ENCODE data around the gene CENPA.
"Not testable (repeated sequence)": the region's sequence is repeated elsewhere in the genome, so short reads cannot be mapped to it uniquely, and the experiment has no call there.

The CENPA gene

DNA sequence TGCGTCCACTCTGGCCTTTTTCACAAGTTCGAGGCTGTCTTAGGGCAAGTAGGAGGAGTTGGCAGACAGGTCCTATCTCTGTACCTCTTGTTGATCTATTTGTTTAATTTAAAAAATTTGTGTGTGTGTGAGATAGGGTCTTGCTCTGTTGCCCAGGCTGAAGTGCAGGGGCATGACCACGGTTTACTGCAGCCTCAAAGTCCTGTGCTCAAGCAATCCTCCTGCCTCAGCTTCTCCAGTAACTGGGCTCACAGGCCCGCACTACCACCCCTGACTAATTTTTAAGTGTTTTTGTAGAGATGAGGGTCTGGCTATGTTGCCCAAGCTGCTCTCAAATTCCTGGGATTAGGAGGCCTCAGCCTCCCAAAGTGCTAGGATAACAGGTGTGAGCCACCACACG lies 26.0 kb upstream of the CENPA start:
- ChIA-PET POLR2A (no interaction called here), CTCF (interaction anchor here (1.8 kb wide), 1 partner anchor 9 kb away, joined by 3 read pairs; no protein-coding TSS in a partner anchor)
- no peak for TF ChIP-seq CTCF (IDR thresholded peaks at IDR 0.05; ENCODE audit: control extremely low read depth, extremely low read depth, low read depth, missing control alignments)
- DNase-seq (ENCODE audit: extremely low spot score): no peak

GRCh38 chr2:26760991-26761390 lies 24.9 kb upstream of the CENPA start:
- CTCF ChIA-PET; DNase-seq (ENCODE audit: extremely low spot score); POLR2A ChIA-PET: not testable (repeated sequence)

DNA sequence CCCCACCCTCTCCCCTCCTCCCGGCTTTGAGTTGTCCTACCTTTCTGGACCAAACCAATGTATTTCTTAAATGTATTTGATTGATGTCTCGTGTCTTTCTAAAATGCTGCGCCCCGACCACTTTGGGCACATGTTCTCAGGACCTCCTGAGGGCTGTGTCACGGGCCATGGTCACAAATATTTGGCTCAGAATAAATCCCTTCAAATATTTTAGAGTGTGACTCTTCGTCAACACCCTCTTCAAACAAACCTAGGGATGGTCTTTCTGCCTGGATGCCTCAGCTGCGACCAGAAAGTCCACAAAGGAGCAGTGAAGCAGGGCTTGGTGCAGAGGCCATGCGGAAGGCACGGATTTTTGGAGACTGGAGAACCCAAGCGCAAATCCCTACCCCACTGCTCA lies 22.8 kb upstream of the CENPA start:
- DNase-seq (ENCODE audit: extremely low spot score): no peak
- ChIA-PET CTCF (interaction anchor here (0.9 kb wide), 1 partner anchor 17 kb away, joined by 3 read pairs; no protein-coding TSS in a partner anchor), POLR2A (no interaction called here)
- no peak for TF ChIP-seq CTCF (IDR thresholded peaks at IDR 0.05; ENCODE audit: control extremely low read depth, extremely low read depth, low read depth, missing control alignments)

GRCh38 chr2:26764078-26764887 lies 21.6 kb upstream of the CENPA start, which contains the start of gene SLC35F6:
Gene SLC35F6, plus strand, starts transcription at chr2:26764284. Its CDS starts 66 bp downstream, at chr2:26764350.
- DNase-seq (ENCODE audit: extremely low spot score): peak; percentile 94
- POLR2A ChIA-PET: no interaction called here
- no peak for TF ChIP-seq CTCF (IDR thresholded peaks at IDR 0.05; ENCODE audit: control extremely low read depth, extremely low read depth, low read depth, missing control alignments)
- CTCF ChIA-PET: interaction anchor here (0.7 to 1.0 kb wide), 3 partner anchors 12 to 19 kb away, joined by 3 read pairs; no protein-coding TSS in a partner anchor

DNA sequence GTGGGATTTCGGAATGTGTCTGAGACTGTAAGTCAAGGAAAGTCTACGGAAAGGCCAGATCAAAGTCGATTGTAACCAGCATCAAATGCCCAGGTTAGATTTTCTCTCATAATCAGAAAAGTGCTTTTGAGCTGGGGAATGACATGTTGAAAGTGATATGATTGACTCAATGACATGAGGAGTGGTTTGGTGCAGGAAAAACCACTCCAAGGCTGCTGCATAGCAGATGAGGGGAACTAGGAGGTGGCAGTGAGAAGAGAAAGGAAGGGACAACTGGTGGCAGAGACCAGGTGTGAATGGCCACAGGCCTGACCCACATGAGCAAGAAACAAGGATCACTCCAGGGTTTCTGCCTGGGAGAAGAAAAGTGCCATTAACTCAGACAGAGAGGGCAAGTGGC lies 20.9 kb upstream of the CENPA start:
- DNase-seq (ENCODE audit: extremely low spot score): no peak
- CTCF ChIA-PET: interaction anchor here (0.7 to 1.0 kb wide), 2 partner anchors 13 to 19 kb away, joined by 3 read pairs; no protein-coding TSS in a partner anchor
- POLR2A ChIA-PET: no interaction called here
- no peak for TF ChIP-seq CTCF (IDR thresholded peaks at IDR 0.05; ENCODE audit: control extremely low read depth, extremely low read depth, low read depth, missing control alignments)

- CTCF ChIA-PET: interaction anchor here (0.7 to 1.3 kb wide), 3 partner anchors 9 to 13 kb away, joined by 3 to 4 read pairs (median 3); no protein-coding TSS in a partner anchor
- POLR2A ChIA-PET: no interaction called here
- DNase-seq (ENCODE audit: extremely low spot score): no peak
- TF ChIP-seq CTCF (IDR thresholded peaks at IDR 0.05; ENCODE audit: control extremely low read depth, extremely low read depth, low read depth, missing control alignments): no peak
These were observed 20.2 kb upstream of the CENPA start for GRCh38 chr2:26765475-26766200.

DNA sequence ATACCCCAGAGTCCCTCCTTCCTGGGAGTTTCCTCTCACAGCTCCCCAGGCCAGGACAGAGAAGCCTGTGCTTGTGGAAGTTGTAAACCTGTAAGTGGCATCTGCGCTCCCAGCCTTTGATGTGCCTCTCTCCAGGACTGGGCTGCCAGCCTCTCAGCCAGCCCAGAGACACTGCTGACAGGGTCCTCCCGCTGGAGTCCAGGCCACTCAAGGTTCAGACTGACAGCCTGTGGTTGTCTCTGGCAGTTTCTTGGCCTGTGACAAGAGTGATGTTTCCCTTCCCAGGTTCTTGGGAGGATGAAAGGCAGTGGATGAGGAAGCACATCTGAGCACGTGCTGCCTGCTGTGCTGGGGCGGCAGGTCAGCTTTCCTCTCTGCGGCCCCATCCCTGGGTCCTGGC lies 18.7 kb upstream of the CENPA start:
- DNase-seq (ENCODE audit: extremely low spot score): no peak
- ChIA-PET POLR2A (no interaction called here), CTCF (no interaction called here)
- TF ChIP-seq CTCF (IDR thresholded peaks at IDR 0.05; ENCODE audit: control extremely low read depth, extremely low read depth, low read depth, missing control alignments): no peak
